ENCODE results near the gene CSK. TPM values are rescaled to one million over a fixed set of nuclear protein-coding genes. Genes with fewer than 3 reads are reported as not detected.

CSK gene
- polyA plus RNA-seq, 1 experiment: 25.3 TPM

GRCh38 chr15:74742422-74742821 lies 39.5 kb upstream of the CSK start:
- DNase-seq (ENCODE audit: low read depth): no peak
- H3K27me3 ChIP-seq (ENCODE audit: control insufficient read depth, insufficient read depth, low read length): peaks cover 1% of the 10 kb centered on the region; the same call in 1 of the 2 replicates
- ChIA-PET CTCF (interaction anchor here (1.3 kb wide), 1 partner anchor 29 kb away, joined by 3 read pairs; no protein-coding TSS in a partner anchor), POLR2A (no interaction called here)
- no peak for TF ChIP-seq CTCF (IDR thresholded peaks at IDR 0.05; ENCODE audit: insufficient read depth, low read depth, low read length)
- H3K36me3 ChIP-seq (ENCODE audit: control insufficient read depth, insufficient read depth, low read length): no peaks in the 10 kb centered on the region
- no peak overlapping the region for H3K4me3 ChIP-seq (ENCODE audit: low read depth, low read length)

GRCh38 chr15:74746389-74746788 lies 35.5 kb upstream of the CSK start:
- TF ChIP-seq CTCF (IDR thresholded peaks at IDR 0.05; ENCODE audit: insufficient read depth, low read depth, low read length): no peak
- no peak overlapping the region for H3K4me3 ChIP-seq (ENCODE audit: low read depth, low read length)
- H3K27me3 ChIP-seq (ENCODE audit: control insufficient read depth, insufficient read depth, low read length): peaks cover 6% of the 10 kb centered on the region
- ChIA-PET POLR2A (no interaction called here), CTCF (no interaction called here)
- no peaks in the 10 kb centered on the region for H3K36me3 ChIP-seq (ENCODE audit: control insufficient read depth, insufficient read depth, low read length)
- no peak for DNase-seq (ENCODE audit: low read depth)

GRCh38 chr15:74748322-74748946 lies 33.4 kb upstream of the CSK start, which contains the start of gene CYP1A2:
CYP1A2 (plus strand) TSS chr15:74748845; CDS start chr15:74749739, 894 bp downstream.
- peaks cover 11% of the 10 kb centered on the region for H3K27me3 ChIP-seq (ENCODE audit: control insufficient read depth, insufficient read depth, low read length)
- TF ChIP-seq CTCF (IDR thresholded peaks at IDR 0.05; ENCODE audit: insufficient read depth, low read depth, low read length): no peak
- no peaks in the 10 kb centered on the region for H3K36me3 ChIP-seq (ENCODE audit: control insufficient read depth, insufficient read depth, low read length)
- no peak for DNase-seq (ENCODE audit: low read depth)
- ChIA-PET CTCF (interaction anchor here (5.7 kb wide), 1 partner anchor 21 kb away, joined by 24 read pairs; no protein-coding TSS in a partner anchor), POLR2A (no interaction called here)
- no peak within 1 kb of the TSS for H3K4me3 ChIP-seq (ENCODE audit: low read depth, low read length)

GRCh38 chr15:74749832-74750231 lies 32.0 kb upstream of the CSK start:
- TF ChIP-seq CTCF (IDR thresholded peaks at IDR 0.05; ENCODE audit: insufficient read depth, low read depth, low read length): no peak

GRCh38 chr15:74750751-74751150 lies 31.1 kb upstream of the CSK start:
- no peak for TF ChIP-seq CTCF (IDR thresholded peaks at IDR 0.05; ENCODE audit: insufficient read depth, low read depth, low read length)
- CTCF ChIA-PET: interaction anchor here (0.9 to 5.7 kb wide), 2 partner anchors 18 to 20 kb away, joined by 3 to 24 read pairs; no protein-coding TSS in a partner anchor
- Histone ChIP-seq H3K27me3 (ENCODE audit: control insufficient read depth, insufficient read depth, low read length) (peaks cover 11% of the 10 kb centered on the region), H3K36me3 (ENCODE audit: control insufficient read depth, insufficient read depth, low read length) (no peaks in the 10 kb centered on the region), H3K4me3 (ENCODE audit: low read depth, low read length) (no peak overlapping the region)
- no peak for DNase-seq (ENCODE audit: low read depth)
- POLR2A ChIA-PET: no interaction called here

More at GRCh38 chr15:74749832-74750231, 32.0 kb upstream of the CSK start:
- no peak for DNase-seq (ENCODE audit: low read depth)
- ChIA-PET POLR2A (no interaction called here), CTCF (interaction anchor here (0.6 to 5.7 kb wide), 3 partner anchors 10 to 19 kb away, joined by 3 to 24 read pairs (median 3); no protein-coding TSS in a partner anchor)
- H3K36me3 ChIP-seq (ENCODE audit: control insufficient read depth, insufficient read depth, low read length): no peaks in the 10 kb centered on the region
- H3K27me3 ChIP-seq (ENCODE audit: control insufficient read depth, insufficient read depth, low read length): peaks cover 11% of the 10 kb centered on the region
- H3K4me3 ChIP-seq (ENCODE audit: low read depth, low read length): no peak overlapping the region
